HG03280 (cell line): ENCODE data around the gene MTCL1.
"Not testable (repeated sequence)": the region's sequence is repeated elsewhere in the genome, so short reads cannot be mapped to it uniquely, and the experiment has no call there.

Source experiments
- ATAC-seq: cut with Tn5 transposase; IDR thresholded peaks from one replicate; pipeline ENCODE4 v1.9.1; 2021; ENCODE audit warnings: mild to moderate bottlenecking, moderate library complexity; ENCODE audit not compliant: unreplicated experiment

MTCL1 gene

GRCh38 chr18:8741532-8741931, 36.2 kb downstream of the MTCL1 start:
- no peak for ATAC-seq

- no peak for ATAC-seq
Measured at GRCh38 chr18:8742387-8743361, 37.3 kb downstream of the MTCL1 start.

GRCh38 chr18:8744038-8744437, 38.7 kb downstream of the MTCL1 start:
- no peak for ATAC-seq

GRCh38 chr18:8744656-8745055, 39.3 kb downstream of the MTCL1 start:
- ATAC-seq = no peak

GRCh38 chr18:8745355-8746014, 40.1 kb downstream of the MTCL1 start:
- ATAC-seq = no peak

- ATAC-seq = no peak
Measured at GRCh38 chr18:8747440-8747937, 42.1 kb downstream of the MTCL1 start.

- no peak for ATAC-seq
Measured at GRCh38 chr18:8749492-8749891, 44.1 kb downstream of the MTCL1 start.

- no peak for ATAC-seq
Measured at GRCh38 chr18:8750954-8751415, 45.6 kb downstream of the MTCL1 start.

- ATAC-seq = no peak
Measured at GRCh38 chr18:8751692-8752091, 46.3 kb downstream of the MTCL1 start.

- ATAC-seq = no peak
Measured at GRCh38 chr18:8752329-8752728, 47.0 kb downstream of the MTCL1 start.

GRCh38 chr18:8754995-8755960, 49.9 kb downstream of the MTCL1 start:
- ATAC-seq = no peak

GRCh38 chr18:8756571-8756970, 51.2 kb downstream of the MTCL1 start:
- ATAC-seq = no peak

- no peak for ATAC-seq
Measured at GRCh38 chr18:8757396-8757997, 52.1 kb downstream of the MTCL1 start.

GRCh38 chr18:8758466-8758865, 53.1 kb downstream of the MTCL1 start:
- no peak for ATAC-seq

- no peak for ATAC-seq
Measured at GRCh38 chr18:8760984-8761383, 55.6 kb downstream of the MTCL1 start.

GRCh38 chr18:8761535-8761934, 56.2 kb downstream of the MTCL1 start:
- not testable (repeated sequence) for ATAC-seq

GRCh38 chr18:8762968-8763367, 57.6 kb downstream of the MTCL1 start:
- no peak for ATAC-seq

- ATAC-seq = no peak
Measured at GRCh38 chr18:8763611-8764010, 58.3 kb downstream of the MTCL1 start.

GRCh38 chr18:8765783-8766463, 60.6 kb downstream of the MTCL1 start:
- no peak for ATAC-seq
